SJCRH30 (cell line): Measurements from ENCODE around the gene HSD17B3. TPM values are rescaled to one million over a fixed set of nuclear protein-coding genes. Genes with fewer than 3 reads are reported as not detected.
"Not testable (repeated sequence)": the region's sequence is repeated elsewhere in the genome, so short reads cannot be mapped to it uniquely, and the experiment has no call there.

Experiments used
- DNase-seq, 2 experiments: peaks; one replicate each; pipeline ENCODE4 v3.0.0-alpha.2; 2015 to 2020
- H3K27ac ChIP-seq: fragments of 250-450 bp; sonication (Bioruptor Pico); 2 replicates; pipeline ENCODE4 v1.5.1; 2020; ENCODE audit warnings: mild to moderate bottlenecking, moderate library complexity
- H3K27me3 ChIP-seq: fragments of 250-450 bp; sonication (Bioruptor Pico); 2 replicates; pipeline ENCODE4 v1.5.1; 2020; ENCODE audit warnings: mild to moderate bottlenecking, moderate library complexity
- H3K36me3 ChIP-seq: fragments of 250-450 bp; sonication (Bioruptor Pico); 2 replicates; pipeline ENCODE4 v1.5.1; 2020; ENCODE audit warnings: mild to moderate bottlenecking, moderate library complexity
- H3K4me1 ChIP-seq: fragments of 250-450 bp; sonication (Bioruptor Pico); 2 replicates; pipeline ENCODE4 v1.5.1; 2020; ENCODE audit warnings: mild to moderate bottlenecking, moderate library complexity
- H3K4me3 ChIP-seq: fragments of 250-450 bp; sonication (Bioruptor Pico); 2 replicates; pipeline ENCODE4 v1.5.1; 2020; ENCODE audit warnings: mild to moderate bottlenecking, moderate library complexity
- H3K9me3 ChIP-seq: fragments of 250-450 bp; sonication (Bioruptor Pico); replicated peaks from 2 replicates; pipeline ENCODE4 v1.5.1; 2020; ENCODE audit warnings: mild to moderate bottlenecking, moderate library complexity
- total RNA-seq: library from RNA; depleted of rRNA; stranded (reverse); fragments of >200 nt; shearing (Covaris generic); gene quantifications from 2 replicates; pipeline ENCODE4 v1.2.3, GENCODE V29; 2014

Gene HSD17B3
- total RNA-seq, 1 experiment from 2014 or later: 0.20 TPM

DNA sequence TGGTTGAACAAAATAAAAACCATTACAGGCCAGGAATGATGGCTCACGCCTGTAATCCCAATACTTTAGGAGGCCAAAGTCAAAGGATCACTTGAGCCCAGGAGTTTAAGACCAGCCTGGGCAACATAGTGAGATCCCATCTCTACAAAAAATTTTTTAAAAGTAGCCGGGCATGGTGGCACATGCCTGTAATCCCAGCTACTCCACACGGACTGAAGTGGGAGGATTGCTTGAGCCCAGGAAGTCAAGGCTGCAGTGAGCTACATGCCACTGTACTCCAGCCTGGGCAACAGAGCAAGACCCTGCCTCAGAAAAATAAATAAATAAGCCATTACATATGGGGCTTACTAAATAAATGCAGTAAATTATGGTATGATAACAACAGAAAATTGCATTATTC is 20.2 kb upstream of the HSD17B3 start:
- not testable (repeated sequence) for H3K4me3 ChIP-seq, DNase-seq, H3K36me3 ChIP-seq, H3K27me3 ChIP-seq, H3K27ac ChIP-seq, H3K4me1 ChIP-seq, H3K9me3 ChIP-seq

DNA sequence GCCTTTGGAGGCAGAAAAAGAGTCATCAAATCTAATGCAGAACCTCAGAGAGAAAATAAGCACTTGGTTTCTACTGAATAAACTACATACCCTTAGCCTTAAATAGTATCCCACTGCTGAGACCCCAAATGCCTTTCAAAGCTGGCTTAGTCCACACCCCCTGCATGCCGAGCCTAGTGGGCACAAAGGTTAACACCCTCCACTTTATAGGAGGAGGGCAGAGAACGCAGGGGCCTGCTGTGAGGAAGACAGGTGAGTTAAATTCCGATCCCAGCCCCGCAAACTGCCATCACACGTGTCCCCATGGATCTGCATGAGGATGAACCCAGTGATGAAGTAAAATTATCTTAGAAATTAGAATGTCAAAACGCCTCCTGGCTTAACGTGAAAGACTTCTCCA is 19.5 kb upstream of the HSD17B3 start:
- no peak for DNase-seq
- H3K27ac ChIP-seq: no peak overlapping the region
- H3K4me3 ChIP-seq: no peak overlapping the region
- H3K36me3 ChIP-seq: no peaks in the 10 kb centered on the region
- no peaks in the 10 kb centered on the region for H3K27me3 ChIP-seq
- no peaks in the 10 kb centered on the region for H3K9me3 ChIP-seq
- H3K4me1 ChIP-seq: peaks cover 3% of the 10 kb centered on the region; the same call in 1 of the 2 replicates

DNA sequence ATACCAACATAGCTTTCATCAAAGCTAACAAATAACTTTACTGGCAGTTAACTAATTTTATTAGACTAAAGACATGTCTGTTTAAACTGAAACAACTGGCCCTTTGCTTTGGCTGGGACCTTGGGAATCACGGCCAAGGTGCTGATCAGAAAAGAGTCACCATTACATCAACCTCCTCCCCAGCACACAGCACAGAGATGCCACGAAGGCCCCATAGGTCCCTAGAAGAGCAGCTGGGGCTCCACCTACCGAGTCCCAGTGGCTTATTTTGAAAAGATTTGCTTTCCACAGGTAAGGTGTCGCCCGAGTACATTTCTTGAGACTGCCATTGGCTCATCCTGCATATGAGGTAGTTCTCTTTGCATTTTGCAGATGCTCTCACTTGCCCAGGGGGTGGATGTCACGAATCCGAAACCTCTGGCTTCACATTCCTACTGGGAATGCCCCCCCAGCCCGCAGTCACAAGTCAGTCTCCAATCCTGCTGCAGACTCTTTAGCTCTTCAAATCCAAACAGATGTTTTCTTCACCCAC is 18.8 kb upstream of the HSD17B3 start:
- DNase-seq: peak in 1 of 2 experiments; percentile 23
- no peak overlapping the region for H3K27ac ChIP-seq
- no peak overlapping the region for H3K4me3 ChIP-seq
- H3K36me3 ChIP-seq: no peaks in the 10 kb centered on the region
- peaks cover 3% of the 10 kb centered on the region; the same call in 1 of the 2 replicates for H3K4me1 ChIP-seq
- no peaks in the 10 kb centered on the region for H3K9me3 ChIP-seq
- H3K27me3 ChIP-seq: no peaks in the 10 kb centered on the region

DNA sequence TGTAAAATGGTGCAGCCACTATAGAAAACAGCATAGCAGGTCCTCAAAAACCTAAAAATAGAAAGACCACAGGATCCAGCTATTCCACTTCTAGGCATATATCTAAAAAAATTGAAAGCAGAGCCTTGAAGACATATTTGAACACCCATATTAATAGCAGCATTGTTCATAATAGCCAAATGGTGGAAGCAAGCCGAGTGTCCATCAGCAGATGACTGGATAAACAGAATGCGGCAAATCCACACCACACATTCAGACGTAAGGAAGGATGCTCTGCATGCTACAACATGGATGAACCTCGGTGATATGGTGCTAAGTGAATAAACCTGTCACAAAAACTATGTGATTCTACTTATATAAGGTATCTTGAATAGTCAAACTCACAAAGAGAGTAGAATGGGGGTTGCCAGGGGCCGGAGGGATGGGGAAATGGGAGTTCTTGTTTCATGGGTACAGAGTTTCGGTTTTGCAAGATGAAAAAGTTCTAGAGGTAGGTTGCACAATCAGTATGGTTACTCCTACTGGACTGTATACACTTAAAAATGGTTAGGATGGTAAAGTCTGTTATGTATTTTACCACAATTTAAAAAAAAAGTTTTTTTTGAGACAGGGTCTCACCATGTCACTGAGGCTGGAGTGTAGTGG is 17.1 kb upstream of the HSD17B3 start:
- H3K27ac ChIP-seq: no peak overlapping the region
- no peaks in the 10 kb centered on the region for H3K27me3 ChIP-seq
- H3K4me1 ChIP-seq: peaks cover 3% of the 10 kb centered on the region; the same call in 1 of the 2 replicates
- no peak for DNase-seq
- H3K4me3 ChIP-seq: no peak overlapping the region
- no peaks in the 10 kb centered on the region for H3K36me3 ChIP-seq
- H3K9me3 ChIP-seq: no peaks in the 10 kb centered on the region

DNA sequence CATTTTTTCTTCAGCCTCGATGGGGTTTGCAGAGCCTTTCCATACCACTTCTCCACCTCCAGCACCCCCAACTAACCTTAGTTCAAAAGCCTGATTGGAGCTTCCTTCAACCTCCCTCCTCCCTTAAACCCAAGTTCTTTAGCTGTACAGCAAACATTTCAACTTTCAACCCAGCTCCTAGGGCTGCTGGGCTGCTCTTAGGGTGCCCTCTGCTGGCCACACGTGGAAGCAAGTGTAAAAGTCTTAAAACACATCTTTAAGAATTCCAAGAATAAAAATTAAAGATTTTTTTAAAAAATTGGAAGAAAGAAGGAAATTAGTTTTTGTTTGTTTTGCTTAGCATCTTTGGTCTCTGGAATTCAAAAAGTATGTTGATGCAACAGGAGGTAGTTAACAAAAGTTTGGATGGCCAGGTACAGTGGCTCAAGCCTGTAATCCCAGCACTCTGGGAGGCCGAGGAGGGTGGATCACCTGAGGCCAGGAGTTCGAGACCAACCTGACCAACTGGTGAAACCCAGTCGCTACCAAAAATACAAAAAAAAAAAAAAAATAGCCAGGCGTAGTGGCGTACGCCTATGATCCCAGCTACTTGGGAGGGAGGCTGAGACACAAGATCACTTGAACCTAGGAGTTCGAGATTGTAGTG is 15.5 kb upstream of the HSD17B3 start:
- Histone ChIP-seq H3K4me3 (no peak overlapping the region), H3K4me1 (peaks cover 3% of the 10 kb centered on the region; the same call in 1 of the 2 replicates), H3K27me3 (no peaks in the 10 kb centered on the region), H3K27ac (no peak overlapping the region), H3K9me3 (peaks cover 6% of the 10 kb centered on the region), H3K36me3 (no peaks in the 10 kb centered on the region)
- DNase-seq: peak; percentile 55 to 84

DNA sequence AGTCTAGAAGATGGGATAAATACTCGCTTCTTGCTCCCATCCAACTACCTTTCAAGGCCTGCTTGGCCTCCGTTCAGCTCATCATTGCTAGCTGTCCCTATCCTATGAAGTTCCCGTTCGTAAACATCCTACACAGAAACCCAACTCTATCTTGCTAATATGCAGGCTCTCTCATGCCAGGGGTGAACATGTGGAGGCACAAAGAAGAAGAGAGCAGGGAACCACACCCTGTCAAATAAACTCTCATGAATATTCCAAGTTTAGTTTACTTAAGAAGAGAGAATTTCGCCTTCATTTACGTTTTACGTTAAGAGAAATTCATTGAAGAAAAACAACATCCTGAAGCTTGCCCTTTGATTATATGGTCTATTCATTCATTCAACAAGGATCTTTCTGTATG is 7.9 kb upstream of the HSD17B3 start:
- no peaks in the 10 kb centered on the region for H3K36me3 ChIP-seq
- no peak overlapping the region for H3K27ac ChIP-seq
- no peak for DNase-seq
- no peaks in the 10 kb centered on the region for H3K4me1 ChIP-seq
- peaks cover 12% of the 10 kb centered on the region for H3K9me3 ChIP-seq
- no peaks in the 10 kb centered on the region for H3K27me3 ChIP-seq
- H3K4me3 ChIP-seq: no peak overlapping the region

DNA sequence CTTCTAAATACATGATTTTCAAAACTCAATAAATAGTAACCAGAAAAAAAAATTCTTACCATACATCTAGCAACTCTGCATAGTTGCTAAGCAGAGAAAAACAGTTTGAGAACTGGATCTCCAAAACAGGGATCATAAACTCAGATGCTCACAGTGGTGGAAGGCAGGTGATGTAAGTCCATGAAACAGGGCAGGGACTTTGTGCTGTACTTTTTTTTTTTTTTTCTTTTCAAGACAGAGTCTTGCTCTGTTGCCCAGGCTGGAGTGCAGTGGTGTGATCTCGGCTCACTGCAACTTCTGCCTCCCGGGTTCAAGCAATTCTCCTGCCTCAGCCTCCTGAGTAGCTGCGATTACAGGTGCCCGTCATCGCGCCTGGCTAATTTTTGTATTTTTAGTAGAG is 5.0 kb upstream of the HSD17B3 start:
- DNase-seq, H3K36me3 ChIP-seq, H3K27me3 ChIP-seq, H3K4me3 ChIP-seq, H3K9me3 ChIP-seq, H3K27ac ChIP-seq, H3K4me1 ChIP-seq: not testable (repeated sequence)

DNA sequence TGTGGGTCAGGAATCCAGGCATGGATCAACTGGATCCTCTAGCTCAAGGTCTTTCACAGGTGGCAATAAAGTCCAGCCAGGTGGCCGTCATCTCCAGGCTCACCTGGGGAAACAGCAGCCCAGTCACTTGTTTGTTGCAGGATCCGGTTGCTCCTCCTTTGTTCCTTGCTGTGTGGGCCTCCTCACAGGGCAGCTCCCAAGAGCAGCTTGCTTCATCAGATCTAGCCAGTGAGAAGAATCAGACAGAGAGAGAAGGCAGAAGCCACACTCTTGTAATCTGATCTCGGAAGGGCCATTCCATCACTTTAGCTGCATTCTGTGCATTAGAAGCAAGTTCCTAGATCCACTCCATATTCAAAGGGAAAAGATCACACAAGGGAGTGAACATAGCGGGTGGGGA is 3.2 kb upstream of the HSD17B3 start:
- Histone ChIP-seq H3K27ac (no peak overlapping the region), H3K4me3 (no peak overlapping the region), H3K9me3 (peaks cover 4% of the 10 kb centered on the region), H3K36me3 (no peaks in the 10 kb centered on the region), H3K4me1 (no peaks in the 10 kb centered on the region), H3K27me3 (no peaks in the 10 kb centered on the region)
- no peak for DNase-seq

DNA sequence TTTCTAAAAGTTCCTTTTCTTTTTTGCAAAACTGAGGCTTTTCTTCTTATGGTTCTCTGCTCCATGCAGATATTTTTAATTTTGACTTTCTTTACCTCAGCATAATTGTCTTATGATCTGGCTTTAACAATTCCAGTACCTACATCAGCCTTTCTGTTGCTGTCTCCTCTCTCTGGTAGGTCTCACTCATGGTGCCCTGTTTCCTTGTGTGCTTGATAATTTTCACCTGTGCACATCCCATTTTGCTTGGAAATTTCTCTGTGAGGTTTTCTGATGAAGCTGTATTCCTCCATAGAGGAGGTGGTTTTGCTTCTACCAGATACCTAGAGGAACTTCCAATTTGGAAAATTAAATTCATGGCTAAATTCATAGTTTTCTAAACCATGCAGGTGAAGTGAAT is 2.3 kb upstream of the HSD17B3 start:
- no peaks in the 10 kb centered on the region for H3K36me3 ChIP-seq
- H3K4me3 ChIP-seq: no peak overlapping the region
- no peaks in the 10 kb centered on the region; the same call in 1 of the 2 replicates for H3K9me3 ChIP-seq
- no peak overlapping the region for H3K27ac ChIP-seq
- peaks cover 5% of the 10 kb centered on the region; the same call in 1 of the 2 replicates for H3K4me1 ChIP-seq
- no peaks in the 10 kb centered on the region for H3K27me3 ChIP-seq
- DNase-seq: no peak

DNA sequence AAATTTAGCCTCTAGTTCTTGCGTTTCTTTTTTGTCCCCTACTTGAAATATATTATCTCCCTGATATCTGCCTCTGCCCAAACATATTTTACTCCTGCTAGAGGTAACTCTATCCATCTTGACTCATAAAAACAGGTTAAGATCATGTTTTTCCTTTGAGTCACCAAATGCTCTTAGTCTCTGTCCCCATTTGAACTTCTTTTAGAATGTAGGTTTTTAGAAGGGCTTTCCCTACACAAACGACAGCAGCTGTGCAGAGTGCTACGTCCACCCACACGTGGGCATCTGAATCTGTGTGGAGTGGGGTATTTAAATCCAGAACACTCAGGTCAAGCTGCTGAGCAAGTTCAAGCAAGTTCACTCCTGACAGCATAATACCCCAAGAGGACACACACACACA is 2.2 kb downstream of the HSD17B3 start:
- no peak overlapping the region for H3K4me3 ChIP-seq
- H3K9me3 ChIP-seq: no peaks in the 10 kb centered on the region
- peak overlapping the region; percentile 5; the same call in 1 of the 2 replicates for H3K27ac ChIP-seq
- peaks cover 7% of the 10 kb centered on the region; the same call in 1 of the 2 replicates for H3K4me1 ChIP-seq
- H3K36me3 ChIP-seq: no peaks in the 10 kb centered on the region
- H3K27me3 ChIP-seq: no peaks in the 10 kb centered on the region
- DNase-seq: peak; percentile 39 to 57

DNA sequence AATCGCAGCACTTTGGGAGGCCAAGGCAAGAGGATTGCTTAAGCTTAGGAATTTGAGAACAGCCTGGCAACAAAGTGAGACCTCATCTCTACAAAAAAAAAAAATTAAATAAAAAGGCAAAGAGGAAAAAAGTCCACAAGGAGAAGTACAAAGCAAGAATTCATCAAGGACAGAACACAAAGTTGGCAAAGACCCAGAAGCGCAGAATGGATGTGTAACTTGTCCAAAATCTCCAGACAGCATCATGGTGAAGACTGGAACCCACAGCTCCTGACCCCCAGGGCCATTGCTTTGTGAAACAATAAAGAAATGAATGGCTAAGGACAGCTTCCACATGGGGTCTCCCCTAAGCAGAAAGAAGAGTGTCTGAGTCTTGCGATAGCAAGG is 7.8 kb downstream of the HSD17B3 start:
- H3K36me3 ChIP-seq: no peaks in the 10 kb centered on the region
- H3K27ac ChIP-seq: no peak overlapping the region
- H3K27me3 ChIP-seq: no peaks in the 10 kb centered on the region
- peaks cover 5% of the 10 kb centered on the region; the same call in 1 of the 2 replicates for H3K4me1 ChIP-seq
- DNase-seq: no peak
- H3K9me3 ChIP-seq: no peaks in the 10 kb centered on the region
- no peak overlapping the region for H3K4me3 ChIP-seq

DNA sequence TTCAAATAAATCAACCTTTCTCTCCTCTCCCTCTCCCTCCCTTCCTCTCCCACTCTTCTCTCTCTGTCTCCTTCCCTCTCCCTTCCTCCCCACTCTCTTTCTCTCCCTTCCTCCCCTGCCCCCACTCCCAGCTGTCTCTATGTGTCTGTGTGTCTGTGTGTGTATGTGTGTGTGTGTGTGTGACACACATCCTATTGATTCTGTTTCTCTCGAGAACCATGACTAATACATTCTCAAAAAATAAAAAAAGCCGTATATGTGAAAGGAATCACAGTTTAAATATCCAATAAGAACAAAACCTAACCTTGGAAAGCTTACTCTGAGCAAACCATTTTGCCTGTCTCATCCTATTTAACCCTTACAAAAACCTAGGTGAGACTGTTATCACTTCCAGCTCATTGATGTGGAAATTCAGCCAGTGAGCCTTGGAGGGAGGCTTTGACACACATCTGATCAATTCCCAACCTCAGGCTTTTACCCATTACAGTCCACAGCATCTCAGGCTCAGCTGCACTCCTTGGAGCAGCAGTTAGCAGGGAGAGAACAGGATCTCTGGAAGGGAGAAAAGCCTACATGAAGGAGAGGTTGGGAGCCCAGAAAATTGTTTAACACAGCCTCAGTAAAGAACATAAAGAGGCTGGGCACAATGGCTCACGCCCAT is 8.3 kb downstream of the HSD17B3 start:
- DNase-seq: peak; percentile 68 to 73
- no peaks in the 10 kb centered on the region for H3K9me3 ChIP-seq
- H3K4me3 ChIP-seq: no peak overlapping the region
- H3K4me1 ChIP-seq: 0 out of 2 replicates have a peak, but pooled peaks cover 4% of the 10 kb centered on the region
- no peaks in the 10 kb centered on the region for H3K36me3 ChIP-seq
- H3K27ac ChIP-seq: peak overlapping the region; percentile 2; the same call in 1 of the 2 replicates
- no peaks in the 10 kb centered on the region for H3K27me3 ChIP-seq

DNA sequence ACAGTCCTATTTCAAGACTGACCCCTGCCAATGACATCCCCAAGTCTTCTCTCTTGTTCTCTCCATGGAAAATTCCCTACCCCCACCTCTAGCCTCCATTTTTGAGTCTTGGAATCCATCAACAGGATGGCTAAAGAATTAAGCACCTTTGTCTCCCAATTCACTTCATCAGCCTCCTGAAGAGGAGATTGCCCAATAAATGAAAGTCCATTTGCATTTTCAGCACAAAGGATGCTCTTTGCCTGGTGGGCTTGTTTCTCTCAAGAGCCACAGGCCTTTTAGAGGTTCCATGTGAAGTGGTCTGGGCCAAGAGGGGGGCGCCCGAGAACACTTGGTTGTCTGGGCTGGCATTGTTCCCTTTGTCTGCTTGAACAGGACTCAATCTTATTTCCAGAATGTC is 12.6 kb downstream of the HSD17B3 start:
- no peaks in the 10 kb centered on the region for H3K36me3 ChIP-seq
- DNase-seq: no peak

DNA sequence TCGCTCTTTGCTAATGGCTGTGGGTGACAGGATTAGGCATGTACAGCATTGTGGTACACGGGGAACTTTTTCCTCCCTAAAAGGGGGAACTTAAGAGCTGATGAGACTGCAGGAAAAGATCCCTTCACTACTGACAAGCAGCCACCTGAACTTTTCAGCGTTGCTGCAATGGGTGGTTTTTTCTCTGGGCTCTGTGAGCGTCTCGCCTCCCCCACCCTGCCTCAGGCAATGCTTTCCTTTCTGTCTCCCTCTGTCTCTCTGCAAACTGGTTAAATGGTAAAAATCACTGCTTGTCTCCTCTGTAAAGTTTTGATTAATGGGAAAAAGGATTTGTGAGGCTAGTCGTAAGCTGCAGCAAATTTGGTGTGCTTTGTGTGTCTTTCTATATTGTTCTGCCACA is 20.3 kb downstream of the HSD17B3 start:
- no peak overlapping the region for H3K27ac ChIP-seq
- no peaks in the 10 kb centered on the region for H3K27me3 ChIP-seq
- no peak for DNase-seq
- H3K36me3 ChIP-seq: no peaks in the 10 kb centered on the region
- 0 out of 2 replicates have a peak, but pooled peaks cover 4% of the 10 kb centered on the region for H3K9me3 ChIP-seq
- H3K4me1 ChIP-seq: no peaks in the 10 kb centered on the region
- H3K4me3 ChIP-seq: no peak overlapping the region

More for the DNA sequence above, 12.6 kb downstream of the HSD17B3 start:
- H3K27ac ChIP-seq: no peak overlapping the region
- no peaks in the 10 kb centered on the region for H3K27me3 ChIP-seq
- 0 out of 2 replicates have a peak, but pooled peaks cover 4% of the 10 kb centered on the region for H3K4me1 ChIP-seq
- 0 out of 2 replicates have a peak, but pooled peaks cover 4% of the 10 kb centered on the region for H3K9me3 ChIP-seq
- H3K4me3 ChIP-seq: no peak overlapping the region

DNA sequence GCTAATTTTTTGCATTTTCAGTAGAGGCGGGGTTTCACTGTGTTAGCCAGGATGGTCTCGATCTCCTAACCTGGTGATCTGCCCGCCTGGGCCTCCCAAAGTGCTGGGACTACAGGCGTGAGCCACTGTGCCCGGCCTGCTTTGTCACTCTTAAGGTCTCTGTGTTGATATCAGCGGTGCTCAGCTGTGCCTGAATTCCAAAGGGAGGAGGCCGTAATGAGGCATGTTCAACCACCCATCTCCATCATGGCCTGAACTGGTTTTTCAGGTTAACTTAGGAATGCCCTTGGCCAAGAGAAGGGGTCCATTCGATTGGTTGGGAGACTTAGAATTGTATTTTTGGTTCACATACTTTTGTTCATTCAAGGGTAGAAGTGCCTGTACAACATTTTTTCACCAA is 22.0 kb downstream of the HSD17B3 start:
- DNase-seq: no peak

More for the DNA sequence above, 22.0 kb downstream of the HSD17B3 start:
- Histone ChIP-seq H3K9me3 (peaks cover 3% of the 10 kb centered on the region), H3K4me3 (no peak overlapping the region), H3K4me1 (no peaks in the 10 kb centered on the region), H3K36me3 (no peaks in the 10 kb centered on the region), H3K27ac (no peak overlapping the region), H3K27me3 (no peaks in the 10 kb centered on the region)
